HCT116 (cell line): ENCODE results near the gene NRBF2. TPM values are rescaled to one million over a fixed set of nuclear protein-coding genes. Genes with fewer than 3 reads are reported as not detected.

Experiments used
- ATAC-seq: fragments of 200-7000 bp; cut with Tn5 transposase; 2 replicates; pipeline ENCODE4 v1.9.1; 2020; ENCODE audit warnings: mild to moderate bottlenecking, moderate library complexity
- BruUV-seq: library from RNA; stranded (reverse); fragments of 400-500 nt; replicated peaks from 2 replicates; lab custom pipeline; 2021; lab: Mats Ljungman, UMichigan
- CTCF ChIA-PET: fragments of 300-600 bp; sonication (Branson Sonifier 250); formaldehyde crosslinking; loops from one replicate; lab custom pipeline; 2021; ENCODE audit warnings: antibody characterized with exemption; lab: Charles Lee
- POLR2A ChIA-PET: fragments of 300-600, 350-600 bp; sonication (Branson Sonifier 250); formaldehyde crosslinking; loops from one replicate; lab custom pipeline; 2021; ENCODE audit warnings: antibody characterized with exemption; lab: Charles Lee
- RAD21 ChIA-PET, 2 experiments: fragments of 300-600 bp; sonication (Branson Sonifier 250); formaldehyde crosslinking; loops; one replicate each; lab custom pipeline; 2023; ENCODE audit warnings: low total read pairs in 2 of 2; ENCODE audit not compliant: uncharacterized antibody in 2 of 2, unreplicated experiment in 2 of 2, low non-redundant PET in 1 of 2; lab: Charles Lee
- DNase-seq: peaks from one replicate; pipeline ENCODE4 v3.0.0-alpha.2; 2010; ENCODE audit warnings: low read depth, low spot score
- H2AFZ ChIP-seq: fragments of 200-600 bp; shearing (Covaris generic), sonication (generic); 2 replicates; pipeline ENCODE4 v1.6.1; 2017; ENCODE audit warnings: low read depth, mixed run types, mixed read lengths, antibody characterized with exemption, low read length; ENCODE audit not compliant: poor library complexity, severe bottlenecking
- H3K27ac ChIP-seq: 2 replicates; pipeline ENCODE4 v1.5.1; 2012; ENCODE audit warnings: low read depth, low read length
- H3K27me3 ChIP-seq: fragments of 200-600 bp; sonication (generic); 2 replicates; pipeline ENCODE4 v1.6.1; 2016; ENCODE audit warnings: mixed run types, low read length, mixed read lengths; ENCODE audit not compliant: insufficient read depth
- H3K36me3 ChIP-seq, 2 experiments: fragments of 200-500 bp in 1 of 2; fragments of 200-600 bp in 1 of 2; sonication (Bioruptor generic) in 1 of 2; sonication (generic) in 1 of 2; 2 replicates each; pipeline versions ENCODE4 v1.5.1 to v1.6.1; 2014 to 2016; ENCODE audit warnings: low read length in 2 of 2, inconsistent platforms in 1 of 2, mixed read lengths in 1 of 2, mixed run types in 1 of 2; ENCODE audit not compliant: insufficient read depth in 2 of 2, control insufficient read depth in 1 of 2
- H3K4me1 ChIP-seq, 2 experiments: fragments of 200-600 bp in 1 of 2; sonication (generic) in 1 of 2; 2 replicates each; pipeline versions ENCODE4 v1.5.1 to v1.6.1; 2012 to 2017; ENCODE audit warnings: low read length in 2 of 2, inconsistent platforms in 1 of 2, mild to moderate bottlenecking in 1 of 2, mixed read lengths in 1 of 2, mixed run types in 1 of 2, moderate library complexity in 1 of 2; ENCODE audit not compliant: insufficient read depth in 2 of 2, control insufficient read depth in 1 of 2
- H3K4me2 ChIP-seq: fragments of 200-600 bp; sonication (generic); 2 replicates; pipeline ENCODE4 v1.6.1; 2017; ENCODE audit warnings: mixed run types, low read length, mixed read lengths
- H3K4me3 ChIP-seq, 2 experiments: fragments of 200-600 bp in 1 of 2; sonication (generic) in 1 of 2; replicated peaks in 1 of 2; 2 replicates each; pipeline ENCODE4 v1.5.1; 2011 to 2016; ENCODE audit warnings: low read length in 2 of 2, control low read depth in 1 of 2, low read depth in 1 of 2, mild to moderate bottlenecking in 1 of 2, mixed read lengths in 1 of 2, mixed run types in 1 of 2
- H3K79me2 ChIP-seq: fragments of 200-600 bp; sonication (generic); 2 replicates; pipeline ENCODE4 v1.6.1; 2017; ENCODE audit warnings: mild to moderate bottlenecking, mixed run types, low read length, moderate library complexity, mixed read lengths; ENCODE audit not compliant: insufficient read depth
- H3K9ac ChIP-seq: fragments of 200-600 bp; sonication (generic); 2 replicates; pipeline ENCODE4 v1.6.1; 2016; ENCODE audit warnings: low read length, mixed read lengths
- H3K9me2 ChIP-seq: fragments of 200-600 bp; sonication (generic), shearing (Covaris generic); 2 replicates; pipeline ENCODE4 v1.6.1; 2017; ENCODE audit warnings: mixed run types, mild to moderate bottlenecking, moderate library complexity; ENCODE audit not compliant: insufficient read depth
- H3K9me3 ChIP-seq, 2 experiments: fragments of 200-500 bp in 1 of 2; fragments of 200-600 bp in 1 of 2; sonication (Bioruptor generic) in 1 of 2; sonication (generic) in 1 of 2; 2 replicates each; pipeline ENCODE4 v1.6.1; 2014 to 2017; ENCODE audit warnings: low read length in 2 of 2, mixed read lengths in 2 of 2, inconsistent platforms in 1 of 2, low read depth in 1 of 2, mild to moderate bottlenecking in 1 of 2, mixed run types in 1 of 2, moderate library complexity in 1 of 2; ENCODE audit not compliant: control insufficient read depth in 1 of 2, insufficient read depth in 1 of 2
- H4K20me1 ChIP-seq: fragments of 200-600 bp; sonication (generic), shearing (Covaris generic); 2 replicates; pipeline ENCODE4 v1.6.1; 2017; ENCODE audit warnings: mixed run types, mild to moderate bottlenecking, moderate library complexity; ENCODE audit not compliant: insufficient read depth
- CTCF ChIP-seq, 3 experiments: fragments of 200-600 bp in 1 of 3; sonication (generic) in 1 of 3; IDR thresholded peaks in 2 of 3; conservative IDR thresholded peaks in 1 of 3; 2 replicates each; pipeline ENCODE4 v1.5.1; 2012 to 2017; ENCODE audit warnings: low read depth in 2 of 3, low read length in 2 of 3, antibody characterized with exemption in 1 of 3, borderline replicate concordance in 1 of 3, control low read depth in 1 of 3, mild to moderate bottlenecking in 1 of 3, mixed read lengths in 1 of 3, mixed run types in 1 of 3, moderate library complexity in 1 of 3; ENCODE audit not compliant: insufficient read depth in 1 of 3
- ELF1 ChIP-seq: IDR thresholded peaks from 2 replicates; pipeline ENCODE4 v1.6.1; 2012; ENCODE audit warnings: low read depth, borderline replicate concordance
- EZH2phosphoT487 ChIP-seq: fragments of 200-600 bp; IDR thresholded peaks from 2 replicates; pipeline ENCODE4 v1.6.1; 2018; ENCODE audit warnings: antibody characterized with exemption, borderline replicate concordance
- POLR2A ChIP-seq: IDR thresholded peaks from 2 replicates; pipeline ENCODE4 v1.7.0; 2011; ENCODE audit warnings: borderline replicate concordance; ENCODE audit not compliant: insufficient read depth, insufficient read length; ENCODE audit errors: extremely low read depth
- POLR2AphosphoS5 ChIP-seq: IDR thresholded peaks from 2 replicates; pipeline ENCODE4 v1.6.1; 2011; ENCODE audit warnings: mild to moderate bottlenecking, low read depth, low read length, moderate library complexity
- RAD21 ChIP-seq: IDR thresholded peaks from 2 replicates; pipeline ENCODE4 v1.6.1; 2012; ENCODE audit warnings: low read depth, mild to moderate bottlenecking
- SIN3A ChIP-seq: IDR thresholded peaks from 2 replicates; pipeline ENCODE4 v1.6.1; 2012; ENCODE audit warnings: low read depth
- SRF ChIP-seq: IDR thresholded peaks from 2 replicates; pipeline ENCODE4 v1.6.1; 2012; ENCODE audit warnings: low read depth
- YY1 ChIP-seq: IDR thresholded peaks from 2 replicates; pipeline ENCODE4 v1.6.1; 2011; ENCODE audit warnings: low read length, low read depth, moderate library complexity, mild to moderate bottlenecking; ENCODE audit not compliant: insufficient replicate concordance; ENCODE audit errors: extremely low read depth
- ZFX ChIP-seq: fragments of 450-650 bp; IDR thresholded peaks from 2 replicates; pipeline ENCODE4 v1.6.1; 2017
- intact Hi-C: fragments of 100-400 bp; cut with micrococcal nuclease; formaldehyde crosslinking; loops from 2 replicates; pipeline ENCODE4 v1.10.0; 2022
- total RNA-seq: library from RNA; stranded (reverse); gene quantifications from one replicate; pipeline ENCODE4 v1.2.1, GENCODE V29; 2021; ENCODE audit not compliant: unreplicated experiment
- TF ChIP-seq, protein P1 (sequence below): IDR thresholded peaks from 2 replicates; pipeline ENCODE4 v1.6.1; 2011; ENCODE audit warnings: mild to moderate bottlenecking, low read length, moderate library complexity; ENCODE audit not compliant: insufficient replicate concordance; ENCODE audit errors: extremely low read depth
- TF ChIP-seq, protein P2 (sequence below): IDR thresholded peaks from 2 replicates; pipeline ENCODE4 v1.6.1; 2012

The NRBF2 gene
- total RNA-seq, 1 experiment from 2014 or later, result 20.2 TPM

DNA sequence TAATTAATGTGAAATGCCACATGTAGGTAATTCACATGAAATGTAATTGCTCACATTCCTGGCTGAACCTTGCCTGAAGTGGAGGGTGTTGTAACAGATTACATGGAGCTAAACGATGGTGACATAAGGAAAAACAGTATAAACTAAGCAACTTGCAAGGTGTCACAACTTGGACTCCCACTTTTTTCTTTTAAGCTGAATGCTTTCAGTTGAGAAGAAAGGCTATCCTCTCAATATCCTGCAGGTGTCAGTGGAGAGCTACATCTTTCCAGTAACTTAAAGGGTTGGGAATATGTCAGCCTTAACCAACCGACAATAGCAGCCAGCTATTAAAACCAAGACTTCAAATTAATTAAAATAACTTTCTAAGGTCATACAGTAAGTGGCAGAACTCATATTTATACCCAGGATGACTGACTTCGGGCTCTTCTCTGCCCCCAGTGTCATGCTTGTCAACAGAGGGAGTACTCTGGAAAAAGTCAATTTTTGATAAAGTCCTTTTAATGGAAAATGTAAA lies 33.7 kb downstream of the NRBF2 start (continued):
- TF ChIP-seq YY1, result no peak
- no peak for TF ChIP-seq ZFX

DNA sequence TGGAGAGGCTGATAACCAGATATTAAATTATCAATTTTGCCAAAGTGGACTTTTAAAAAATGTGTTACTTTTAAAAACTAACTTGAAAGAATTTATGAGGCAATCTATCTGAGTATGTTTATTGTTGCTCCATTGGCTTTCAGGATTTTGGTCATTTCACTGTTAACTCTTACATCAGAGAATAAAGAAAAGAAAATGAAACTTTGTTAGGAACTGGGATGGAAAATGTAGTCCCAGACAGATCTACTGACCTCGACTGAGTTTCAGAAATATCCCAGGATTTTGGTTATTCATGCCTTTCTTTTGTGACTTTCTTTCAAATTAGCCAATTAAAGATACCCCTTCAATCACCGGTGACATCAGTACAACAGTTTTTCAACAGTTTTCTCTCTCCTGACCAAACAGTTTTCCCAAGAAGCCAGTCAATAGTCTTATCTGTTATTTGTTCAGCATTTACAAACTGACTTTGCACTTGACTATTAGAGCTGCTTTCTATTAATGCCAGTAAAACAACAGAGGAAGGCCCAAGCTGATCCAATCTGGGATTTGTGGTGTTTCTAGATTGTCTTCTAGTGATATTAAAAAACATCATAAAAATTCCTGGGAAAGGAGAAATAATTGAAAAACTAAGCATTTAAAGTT lies 35.8 kb downstream of the NRBF2 start:
- H3K9me2 ChIP-seq, result no peaks in the 10 kb centered on the region
- ChIA-PET POLR2A (no interaction called here), CTCF (interaction anchor here (1.0 to 6.5 kb wide), 4 partner anchors 464 to 593 kb away, joined by 3 to 159 read pairs (median 31); no protein-coding TSS in a partner anchor), RAD21 (no interaction called here)
- no TSS peak for BruUV-seq
- DNase-seq, result no peak
- no peaks in the 10 kb centered on the region for H3K4me1 ChIP-seq
- H4K20me1 ChIP-seq, result 0 out of 2 replicates have a peak, but pooled peaks cover 3% of the 10 kb centered on the region
- no peak overlapping the region for H3K4me2 ChIP-seq
- no peak overlapping the region for H3K27ac ChIP-seq
- no peaks in the 10 kb centered on the region for H3K9me3 ChIP-seq
- TF ChIP-seq POLR2A (no peak), ELF1 (no peak), RAD21 (no peak), CTCF (IDR thresholded peaks at IDR 0.05 in 2 of 3, conservative IDR thresholded peaks at IDR 0.05 in 1 of 3; ENCODE audit: borderline replicate concordance in 1 of 3, insufficient read depth in 1 of 3, low read depth in 2 of 3, low read length in 2 of 3) (no peak), EZH2phosphoT487 (no peak), SRF (no peak), SIN3A (no peak), POLR2AphosphoS5 (no peak), ZFX (no peak)
- TF ChIP-seq, protein P1, sequence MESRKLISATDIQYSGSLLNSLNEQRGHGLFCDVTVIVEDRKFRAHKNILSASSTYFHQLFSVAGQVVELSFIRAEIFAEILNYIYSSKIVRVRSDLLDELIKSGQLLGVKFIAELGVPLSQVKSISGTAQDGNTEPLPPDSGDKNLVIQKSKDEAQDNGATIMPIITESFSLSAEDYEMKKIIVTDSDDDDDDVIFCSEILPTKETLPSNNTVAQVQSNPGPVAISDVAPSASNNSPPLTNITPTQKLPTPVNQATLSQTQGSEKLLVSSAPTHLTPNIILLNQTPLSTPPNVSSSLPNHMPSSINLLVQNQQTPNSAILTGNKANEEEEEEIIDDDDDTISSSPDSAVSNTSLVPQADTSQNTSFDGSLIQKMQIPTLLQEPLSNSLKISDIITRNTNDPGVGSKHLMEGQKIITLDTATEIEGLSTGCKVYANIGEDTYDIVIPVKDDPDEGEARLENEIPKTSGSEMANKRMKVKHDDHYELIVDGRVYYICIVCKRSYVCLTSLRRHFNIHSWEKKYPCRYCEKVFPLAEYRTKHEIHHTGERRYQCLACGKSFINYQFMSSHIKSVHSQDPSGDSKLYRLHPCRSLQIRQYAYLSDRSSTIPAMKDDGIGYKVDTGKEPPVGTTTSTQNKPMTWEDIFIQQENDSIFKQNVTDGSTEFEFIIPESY, result no peak
- TF ChIP-seq, protein P2, sequence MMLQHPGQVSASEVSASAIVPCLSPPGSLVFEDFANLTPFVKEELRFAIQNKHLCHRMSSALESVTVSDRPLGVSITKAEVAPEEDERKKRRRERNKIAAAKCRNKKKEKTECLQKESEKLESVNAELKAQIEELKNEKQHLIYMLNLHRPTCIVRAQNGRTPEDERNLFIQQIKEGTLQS, result no peak
- no peak for ATAC-seq
- no peak overlapping the region for H3K9ac ChIP-seq
- intact Hi-C loops, result no loop called here
- no peaks in the 10 kb centered on the region for H3K79me2 ChIP-seq
- H3K4me3 ChIP-seq, result no peak overlapping the region
- no peak overlapping the region for H2AFZ ChIP-seq
- H3K36me3 ChIP-seq, result peaks cover 0 to 20% of the 10 kb centered on the region in 2 experiments; a peak in 2 of 4 replicates
- H3K27me3 ChIP-seq, result no peaks in the 10 kb centered on the region
